ENCODE data around the gene FAM114A1.

FAM114A1 gene

DNA sequence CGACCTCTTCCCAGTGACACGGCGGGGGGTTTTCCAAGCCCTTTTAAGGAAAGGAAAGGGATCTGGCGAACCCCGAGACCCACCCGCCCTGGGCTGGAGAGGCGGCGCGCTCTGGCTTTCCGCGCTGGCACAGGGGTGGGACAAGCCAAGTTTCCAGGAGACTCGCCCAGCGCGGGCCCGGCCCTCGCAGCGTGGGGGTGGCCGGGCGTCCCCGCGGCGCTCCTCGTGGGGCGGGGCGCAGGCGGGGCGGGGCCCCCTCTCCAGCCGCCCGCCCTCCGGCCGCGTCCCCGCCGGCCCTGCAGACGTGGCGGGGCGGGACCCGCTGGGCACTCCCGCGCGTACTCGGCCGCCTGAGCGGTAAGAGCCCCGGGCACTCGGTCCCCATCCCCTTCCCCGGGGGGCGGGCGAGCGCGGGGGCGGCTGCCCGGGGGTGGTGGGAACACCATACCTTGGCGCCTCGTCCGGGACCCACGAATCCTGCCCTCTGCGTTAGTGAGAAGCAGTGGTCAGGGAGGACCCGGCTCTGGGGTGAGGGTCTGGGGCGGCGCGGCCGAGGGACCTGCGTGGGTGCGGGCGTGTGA lies at the start of gene FAM114A1:
TSS of gene FAM114A1 (plus strand) at position 329 of the 581 bp plus-strand sequence. CDS start 10,273 bp downstream, outside the sequence.
- DNase-seq, result peak; percentile 92

DNA sequence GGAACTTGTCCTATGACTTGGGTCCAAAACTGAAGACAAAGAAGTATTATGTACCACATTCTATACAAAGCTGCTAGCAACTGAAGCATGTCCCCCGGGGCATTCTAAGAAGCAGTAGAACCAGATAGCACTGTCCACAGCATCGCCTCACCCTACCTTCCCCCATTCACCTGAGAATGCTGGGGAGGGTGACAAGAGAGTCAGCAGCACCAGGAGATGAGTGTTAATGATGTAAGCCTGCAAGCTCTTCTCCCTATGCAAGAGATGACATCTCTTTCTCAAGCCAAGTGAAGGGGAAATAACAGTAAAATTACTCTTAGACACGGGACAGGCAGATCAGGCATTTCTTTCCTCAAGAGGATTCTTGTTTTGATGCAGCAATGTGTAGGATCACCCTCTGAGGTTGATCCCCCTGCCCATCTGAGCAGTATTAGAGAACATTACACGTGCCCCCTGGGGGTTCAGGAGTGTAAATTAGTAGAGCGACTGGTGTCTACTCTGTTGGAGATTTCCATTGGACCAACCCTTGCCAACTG lies 49.1 kb upstream of the FAM114A1 start:
- DNase-seq, result no peak

DNA sequence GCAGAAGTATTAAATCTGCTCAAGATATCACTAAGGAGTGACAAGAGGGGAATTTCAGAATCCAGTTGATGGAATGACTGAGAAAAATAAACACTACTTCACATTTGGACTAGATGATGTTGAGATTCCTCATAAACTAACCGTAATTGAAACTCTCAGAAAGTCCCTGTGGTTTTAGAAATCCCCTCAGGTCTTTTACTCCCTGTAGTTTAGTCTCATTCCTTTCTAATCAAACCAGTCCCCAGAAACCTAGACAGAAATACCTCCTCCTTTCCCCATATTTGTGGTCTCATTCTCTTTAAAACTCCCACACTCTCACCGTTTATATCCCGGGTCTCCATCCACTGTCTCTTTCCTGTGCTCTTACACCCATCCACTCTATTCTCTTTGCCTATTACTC lies 48.0 kb upstream of the FAM114A1 start:
- no peak for DNase-seq

DNA sequence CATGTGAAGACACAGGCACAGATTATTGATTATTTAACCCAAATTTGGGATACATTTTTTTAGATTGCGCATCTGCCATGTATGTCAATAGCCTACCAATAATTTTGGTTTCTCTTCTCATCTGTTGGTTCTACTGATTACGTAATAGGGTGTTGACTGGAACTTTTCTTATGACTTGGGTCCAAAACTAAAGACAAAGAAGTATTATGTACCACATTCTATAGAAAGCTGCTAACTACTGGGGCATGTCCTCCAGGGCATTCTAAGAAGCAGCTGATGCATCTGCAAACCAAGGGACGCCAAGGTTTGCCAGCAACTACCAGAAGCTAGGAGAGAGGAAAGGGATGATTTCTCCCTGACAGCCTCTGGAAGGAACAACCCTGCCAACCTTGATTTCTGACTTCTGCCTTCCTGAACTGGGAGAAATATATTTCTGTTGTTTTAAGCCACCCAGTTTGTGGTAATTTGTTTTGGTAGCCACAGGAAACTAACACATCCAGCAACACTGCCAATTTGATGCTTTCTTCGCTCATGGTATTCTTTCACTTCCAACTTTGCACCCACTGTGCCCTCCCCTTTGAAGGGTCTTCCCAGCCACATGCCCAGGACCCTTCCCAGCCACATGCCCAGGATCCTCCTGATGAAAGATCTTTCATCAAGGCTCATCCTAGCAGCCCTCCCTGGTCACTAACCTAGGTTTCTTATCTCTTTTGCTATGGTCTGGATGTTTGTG lies 47.1 kb upstream of the FAM114A1 start:
- no peak for DNase-seq

DNA sequence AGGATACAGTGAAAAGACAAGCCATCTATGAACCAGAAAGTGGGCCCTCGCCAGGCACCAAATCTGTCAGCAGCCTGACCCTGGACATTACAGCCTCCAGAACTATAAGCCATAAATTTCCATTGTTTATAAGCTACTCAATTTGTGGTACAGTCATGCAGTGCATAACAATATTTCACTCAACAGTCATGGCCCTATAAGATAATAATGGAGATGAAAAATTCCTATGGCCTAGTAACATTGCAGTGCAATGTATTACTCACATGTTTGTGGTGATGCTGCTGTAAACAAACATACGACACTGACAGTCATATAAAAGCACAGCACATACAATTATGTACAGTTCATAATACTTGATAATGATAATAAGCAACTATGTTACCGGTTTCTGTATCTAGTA lies 45.9 kb upstream of the FAM114A1 start:
- DNase-seq, result no peak

DNA sequence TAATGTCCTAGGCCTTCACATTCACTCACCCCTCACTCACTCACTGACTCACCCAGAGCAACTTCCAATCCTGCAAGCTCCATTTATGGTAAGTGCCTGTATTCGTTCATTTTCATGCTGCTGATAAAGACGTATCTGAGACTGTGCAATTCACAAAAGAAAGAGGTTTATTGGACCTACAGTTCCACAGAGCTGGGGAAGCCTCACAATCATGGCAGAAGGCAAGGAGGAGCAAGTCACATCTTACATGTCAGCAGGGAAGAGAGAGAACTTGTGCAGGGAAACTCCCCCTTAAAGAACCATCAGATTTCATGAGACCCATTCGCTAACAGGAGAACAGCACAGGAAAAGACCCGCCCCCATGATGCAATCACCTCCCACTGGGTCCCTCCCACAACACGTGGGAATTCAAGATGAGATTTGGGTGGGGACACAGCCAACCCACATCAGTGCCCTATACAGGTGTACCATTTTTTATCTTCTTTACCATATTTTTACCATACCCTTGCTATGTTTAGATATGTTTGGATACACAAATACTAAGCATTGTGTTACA lies 44.8 kb upstream of the FAM114A1 start:
- no peak for DNase-seq

DNA sequence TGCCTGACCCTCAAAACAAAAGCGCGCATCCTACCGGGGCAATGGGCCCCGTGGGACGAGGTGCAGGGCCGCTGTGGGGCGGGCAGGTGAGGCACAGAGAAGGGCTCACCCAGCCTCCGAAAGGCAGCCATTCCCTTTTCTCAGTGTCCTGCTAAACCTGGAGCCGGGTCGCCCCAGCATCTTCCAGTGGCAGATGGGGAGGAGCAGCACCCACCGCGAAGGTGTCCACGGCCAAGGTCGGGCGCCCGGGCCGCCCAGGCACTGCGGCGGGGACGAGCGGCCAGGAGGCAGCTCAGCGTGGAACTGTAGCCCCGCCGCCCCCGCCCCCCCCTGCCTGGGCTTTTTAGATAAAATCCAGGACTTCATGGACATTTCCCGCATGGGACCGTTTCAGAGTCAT lies 43.8 kb upstream of the FAM114A1 start:
- no peak for DNase-seq

DNA sequence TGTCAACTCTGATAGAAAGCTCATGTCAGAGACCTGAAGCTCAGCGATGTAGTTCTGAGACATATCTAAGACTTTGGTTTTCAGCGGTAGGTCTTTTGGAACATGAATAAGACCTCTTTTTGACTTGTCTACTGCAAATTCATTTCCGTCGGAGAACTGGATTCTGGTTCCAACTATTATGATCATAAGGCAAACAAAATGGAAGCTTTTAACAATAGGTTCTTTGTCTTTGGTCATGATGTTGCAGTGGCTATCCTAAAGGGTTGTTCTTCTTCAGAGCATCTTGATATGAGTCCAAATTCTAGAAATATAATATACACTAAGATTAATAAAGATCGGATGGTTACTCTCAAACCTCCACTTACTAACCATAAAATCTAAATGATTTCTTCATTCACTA lies 38.4 kb upstream of the FAM114A1 start:
- no peak for DNase-seq

DNA sequence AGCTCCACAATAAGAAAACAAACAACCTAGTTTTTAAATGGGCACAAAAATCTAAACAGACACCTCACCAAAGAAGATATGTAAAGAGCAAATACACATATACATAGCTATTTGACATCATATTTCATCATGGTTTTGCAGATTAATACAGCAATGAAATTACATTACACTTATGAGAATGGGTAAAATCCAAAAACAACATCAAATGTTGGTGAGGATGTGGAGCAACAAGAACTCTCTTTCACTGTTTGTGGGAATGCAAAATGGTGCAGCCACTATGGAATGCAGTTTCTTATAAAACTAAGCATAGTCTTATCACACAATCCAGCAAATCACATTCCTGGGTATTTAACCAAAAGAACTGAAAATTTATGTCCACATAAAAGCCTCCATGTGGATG lies 36.0 kb upstream of the FAM114A1 start:
- no peak for DNase-seq

DNA sequence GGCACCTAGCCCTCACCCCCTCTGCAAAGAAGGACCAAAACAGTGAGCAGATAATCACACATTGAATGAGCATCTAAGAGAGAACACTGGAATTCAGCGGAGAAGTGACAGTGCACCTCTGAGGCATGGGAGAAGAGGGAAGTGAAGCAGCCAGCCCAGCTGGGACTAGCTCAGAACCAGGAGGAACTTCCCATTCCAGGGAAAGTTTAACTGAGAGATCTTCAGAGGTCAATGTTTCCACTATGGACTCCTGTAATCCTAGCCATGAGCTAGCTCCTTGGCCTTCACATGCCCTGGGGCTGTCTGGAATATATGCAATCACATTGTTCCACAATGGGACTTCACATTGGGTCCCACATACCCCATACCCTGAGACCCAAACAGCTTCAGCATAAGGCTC lies 35.4 kb upstream of the FAM114A1 start:
- no peak for DNase-seq

DNA sequence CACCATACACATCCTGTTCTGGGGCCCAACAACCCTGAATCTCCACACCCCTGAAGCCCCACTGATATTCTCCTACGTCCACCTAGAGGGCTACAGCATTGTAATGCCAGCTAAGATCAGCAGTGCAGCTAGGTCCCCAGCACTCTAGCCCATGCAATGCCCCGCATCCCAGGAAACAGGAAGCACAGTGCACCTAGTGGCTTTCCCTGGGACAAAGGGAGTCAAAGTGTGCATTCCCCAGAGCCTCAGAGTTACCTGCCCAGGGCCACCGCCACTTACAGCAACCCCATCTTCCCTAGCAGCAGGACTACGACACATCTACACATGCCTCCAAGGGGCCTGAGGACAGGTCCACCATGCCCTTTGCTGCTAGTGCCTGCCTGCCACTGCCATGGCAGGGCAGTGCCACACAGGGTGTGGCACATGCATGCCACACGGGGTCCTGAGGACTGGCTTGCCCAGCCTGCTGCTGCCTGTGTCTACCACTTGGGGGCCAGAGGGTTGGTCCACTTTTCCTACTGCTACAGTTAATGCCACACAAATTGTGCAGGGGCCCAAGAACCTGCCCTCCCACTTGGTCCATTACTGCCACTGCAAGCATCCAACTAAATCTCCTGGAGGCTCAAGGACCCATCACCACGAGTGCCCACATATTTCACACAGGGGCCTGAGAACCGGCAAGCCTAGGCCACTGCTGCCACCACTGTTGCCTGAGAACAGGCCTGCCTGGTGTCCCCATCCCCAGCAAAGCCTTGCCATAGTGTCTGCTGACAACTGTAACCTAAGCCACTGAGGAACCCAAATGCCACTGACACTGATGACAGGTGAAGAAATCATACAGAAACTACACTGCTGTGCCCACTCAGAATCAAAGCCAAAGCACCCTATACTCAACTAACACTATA lies 34.7 kb upstream of the FAM114A1 start:
- no peak for DNase-seq

DNA sequence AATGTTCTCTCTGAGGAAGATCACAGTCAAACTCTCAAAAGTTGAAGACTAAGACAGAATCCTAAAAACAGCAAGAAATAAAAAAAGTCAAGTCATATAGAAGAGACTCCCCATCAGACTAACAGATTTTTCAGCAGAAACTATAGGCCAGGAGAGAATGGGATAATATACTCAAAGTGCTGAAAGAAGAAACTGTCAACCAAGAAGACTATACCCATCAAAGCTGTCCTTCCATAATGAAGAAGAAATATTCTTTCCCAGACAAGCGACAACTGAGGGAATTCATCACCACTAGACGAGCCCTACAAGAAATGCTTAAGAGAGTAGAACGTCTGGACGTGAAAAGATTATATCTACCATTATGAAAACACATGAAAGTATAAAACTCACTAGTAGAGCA lies 33.0 kb upstream of the FAM114A1 start:
- no peak for DNase-seq

DNA sequence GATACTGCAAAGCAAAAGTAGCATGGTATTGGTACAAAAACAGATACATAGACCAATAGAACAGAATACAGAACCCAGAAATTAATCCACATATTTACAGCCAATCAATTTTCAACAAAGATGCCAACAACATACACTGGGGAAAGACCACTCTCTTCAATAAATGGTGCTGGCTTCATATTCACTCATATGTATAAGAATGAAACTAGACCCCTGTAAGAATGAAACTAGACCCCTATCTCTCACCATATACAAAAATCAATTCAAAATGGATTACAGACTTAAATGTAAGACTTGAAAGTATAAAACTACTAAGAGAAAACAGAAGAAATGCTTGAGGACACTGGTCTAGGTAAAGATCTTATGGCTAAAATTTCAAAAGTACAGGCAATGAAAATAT lies 30.3 kb upstream of the FAM114A1 start:
- no peak for DNase-seq

DNA sequence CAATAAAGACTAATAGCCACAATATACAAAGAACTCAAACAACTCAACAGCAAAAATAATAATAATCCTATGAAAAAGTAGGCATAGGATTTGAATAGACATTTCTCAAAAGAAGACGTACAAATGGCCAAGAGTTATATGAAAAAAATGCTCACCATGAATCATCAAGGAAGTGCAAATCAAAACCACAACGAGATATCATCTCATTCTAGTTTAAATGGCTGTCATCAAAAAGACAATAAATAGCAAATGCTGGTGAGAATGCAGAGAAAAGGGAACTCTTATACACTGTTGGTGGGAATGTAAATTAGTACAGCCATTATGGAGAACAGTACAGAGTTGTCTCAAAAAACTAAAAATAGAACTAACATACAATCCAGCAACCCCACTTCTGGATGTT lies 29.8 kb upstream of the FAM114A1 start:
- DNase-seq, result no peak

DNA sequence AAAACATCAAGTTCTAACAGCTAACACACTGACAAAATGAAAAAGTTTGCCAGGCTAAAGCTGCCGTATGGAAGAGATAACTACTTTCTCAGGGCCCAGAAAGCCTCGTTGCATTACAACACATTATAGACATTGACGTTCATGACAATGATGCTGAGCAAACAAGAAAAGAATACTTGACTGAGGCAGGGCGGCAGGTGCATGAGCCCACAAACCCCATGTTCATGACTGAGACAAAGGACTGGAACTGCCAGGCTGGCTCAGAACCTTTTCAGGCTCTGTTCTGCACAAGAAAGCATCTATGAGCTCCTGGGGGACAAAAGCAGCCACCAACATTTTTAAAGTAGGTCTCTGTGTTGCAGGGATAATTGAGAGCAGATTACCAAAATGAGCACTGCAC lies 24.6 kb upstream of the FAM114A1 start:
- DNase-seq, result no peak

DNA sequence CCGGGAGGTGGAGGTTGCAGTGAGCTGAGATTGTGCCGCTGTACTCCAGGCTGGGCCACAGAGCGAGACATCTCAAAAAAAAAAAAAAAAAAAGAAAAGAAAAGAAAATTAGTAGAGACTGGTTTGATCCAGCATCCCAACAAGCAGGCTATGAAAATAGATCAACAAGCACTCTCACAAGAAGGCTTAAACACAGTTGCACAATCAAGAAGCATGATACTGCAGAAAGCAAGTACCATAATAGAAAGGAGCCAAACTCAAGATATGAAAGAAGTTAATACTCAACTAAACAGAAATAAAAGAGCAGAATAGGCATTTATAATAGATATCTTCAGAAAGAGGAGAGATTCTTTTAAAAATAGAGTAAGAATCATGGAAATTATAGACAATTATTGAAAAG lies 21.6 kb upstream of the FAM114A1 start:
- DNase-seq, result no peak

DNA sequence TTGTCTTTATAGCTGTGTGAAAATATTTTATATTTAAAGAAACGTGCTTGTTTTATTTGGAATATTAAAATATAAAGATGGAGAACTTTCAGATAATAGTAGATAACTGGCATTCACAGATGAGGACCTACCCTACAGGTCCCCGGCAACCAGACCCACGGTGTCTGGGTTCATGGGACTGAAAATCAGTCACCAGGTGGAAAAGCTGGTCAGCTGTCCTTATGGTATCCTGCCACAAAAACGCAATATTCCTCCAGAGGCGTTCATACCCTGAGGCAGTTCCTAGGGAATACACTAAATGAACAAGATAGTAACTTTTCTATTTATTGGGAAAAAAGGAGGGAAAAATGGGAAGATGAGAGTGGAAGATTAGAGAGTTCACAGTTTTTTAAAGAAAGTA lies 12.1 kb upstream of the FAM114A1 start:
- DNase-seq, result no peak

DNA sequence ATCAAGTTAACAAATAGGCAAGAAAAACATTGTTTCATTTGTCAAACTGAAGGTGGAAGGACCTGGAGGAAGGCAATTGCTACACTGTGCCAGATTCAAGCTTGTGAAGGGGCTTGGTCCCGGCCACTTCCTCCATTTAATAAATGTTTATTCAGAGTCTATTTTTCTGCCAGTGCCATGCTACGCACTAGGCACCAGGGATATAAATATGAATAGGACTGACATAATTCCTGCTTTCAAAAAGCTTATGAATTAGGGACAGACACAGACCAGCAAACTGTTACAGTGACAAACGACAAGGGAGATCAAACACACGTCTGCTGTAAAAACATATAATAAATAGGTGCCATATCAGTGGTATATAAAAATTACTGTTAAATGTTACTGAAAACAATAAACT lies 11.6 kb upstream of the FAM114A1 start:
- no peak for DNase-seq

DNA sequence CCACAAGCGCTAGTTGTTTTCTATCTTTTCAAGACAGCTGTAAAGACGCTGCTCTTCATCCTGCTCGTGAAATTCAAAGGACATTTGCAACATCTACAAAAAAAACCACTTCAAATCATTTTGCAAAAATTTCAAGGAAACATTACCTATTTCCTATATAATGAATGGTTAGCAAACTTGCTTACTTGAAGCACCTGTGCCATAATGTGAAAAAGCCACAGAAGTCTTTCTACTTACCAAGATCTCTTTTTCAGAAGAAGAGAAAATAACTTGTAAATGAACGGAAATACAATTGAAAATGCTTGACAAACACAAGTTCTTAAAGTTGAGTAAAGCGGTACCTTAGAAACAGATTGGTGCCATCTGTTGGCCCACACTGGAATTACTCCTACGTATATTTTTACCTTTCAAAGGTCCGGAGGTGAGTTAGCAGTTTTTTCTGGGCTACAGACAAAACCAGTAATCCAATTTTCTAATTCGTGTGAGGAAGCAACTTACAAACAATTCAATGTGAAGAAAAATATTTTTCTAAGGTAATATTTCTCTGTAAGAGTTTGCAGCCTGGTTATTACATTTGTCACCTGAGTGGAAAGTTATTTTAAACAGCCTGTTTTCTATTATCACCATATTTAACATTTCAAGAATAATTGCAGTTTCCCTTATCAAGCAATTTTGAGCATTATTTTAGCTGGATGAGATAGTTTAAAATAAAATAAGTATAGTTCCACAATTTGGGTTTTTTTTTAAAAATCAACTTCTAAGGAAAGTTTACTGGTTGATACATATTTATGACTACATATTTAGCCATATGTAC lies 10.9 kb upstream of the FAM114A1 start, which contains the start of gene TLR6:
TSS of gene TLR6 (minus strand) at position 294 of the 814 bp plus-strand sequence. CDS start 27,344 bp downstream, outside the sequence.
- no peak for DNase-seq

DNA sequence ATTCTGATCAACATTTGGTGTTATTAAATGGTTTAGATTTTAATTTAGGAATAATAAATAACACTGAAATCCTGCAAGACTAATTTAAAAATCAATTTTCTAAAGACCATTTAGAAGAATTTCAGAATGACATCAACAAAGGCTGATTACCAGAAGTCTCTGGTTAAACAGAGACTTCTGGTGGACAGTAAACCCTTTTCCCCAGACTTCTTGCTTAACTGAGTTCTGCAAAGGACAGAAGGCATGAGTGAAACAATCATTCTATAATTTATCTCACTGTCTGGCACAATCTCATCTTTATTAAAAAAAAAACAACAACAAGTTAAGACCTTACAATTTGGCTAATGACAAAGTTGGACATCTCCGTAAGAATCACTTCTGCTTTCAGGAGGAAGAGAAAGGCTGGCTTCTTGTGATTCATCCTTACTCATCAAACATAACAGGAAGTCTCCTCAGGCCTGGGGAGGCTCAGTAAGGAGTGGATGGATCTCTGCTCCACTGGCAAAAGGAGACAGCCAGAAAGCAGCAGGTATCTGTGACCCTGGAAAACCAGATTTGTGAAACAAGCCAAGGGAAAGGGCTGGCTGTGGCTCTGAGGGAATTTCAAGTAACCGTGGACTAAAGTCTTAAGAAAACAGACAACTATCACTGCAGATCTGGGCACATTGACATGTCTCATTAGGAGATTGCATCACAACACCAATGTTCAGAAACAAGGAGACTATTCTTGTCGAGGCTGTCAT lies 10.1 kb upstream of the FAM114A1 start:
- no peak for DNase-seq

DNA sequence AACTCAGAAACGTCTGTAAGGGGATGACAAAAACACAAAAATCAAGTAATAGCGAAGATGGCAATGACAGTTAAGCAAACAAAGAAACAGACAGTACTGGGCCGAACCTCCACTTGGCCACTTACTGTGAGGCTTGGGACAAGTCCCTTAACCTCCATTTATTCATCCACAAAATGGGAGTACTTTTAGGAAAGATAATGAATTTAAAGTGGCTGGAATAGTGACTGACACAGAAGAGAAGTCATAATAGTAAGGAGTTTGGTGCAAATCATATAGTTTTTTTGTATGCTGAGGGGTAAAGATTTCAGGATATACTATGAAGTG lies 9.5 kb upstream of the FAM114A1 start:
- DNase-seq, result no peak

DNA sequence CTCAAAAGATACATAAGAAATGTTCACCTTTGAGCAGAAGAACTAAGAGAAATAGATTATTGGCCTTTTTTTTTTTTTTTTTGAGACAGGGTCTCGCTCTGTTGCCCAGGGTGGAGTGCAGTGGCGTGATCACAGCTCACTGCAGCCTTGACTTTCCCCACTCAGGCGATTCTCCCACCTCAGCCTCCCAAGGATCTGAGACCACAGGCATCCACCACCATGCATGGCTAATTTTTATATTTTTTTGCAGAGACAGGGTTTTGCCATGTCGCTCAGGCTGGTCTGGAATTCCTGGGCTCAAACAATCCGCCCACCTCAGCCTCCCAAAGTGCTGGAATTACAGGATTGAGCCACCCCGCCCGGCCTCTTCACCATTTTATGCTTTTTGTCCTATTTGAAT lies 8.1 kb upstream of the FAM114A1 start:
- DNase-seq, result no peak

Measured in femur (tissue), 1 donor.